HG02884 (cell line): ENCODE measurements around the gene GPR132.
A peak's percentile ranks its signal among the peaks of the same experiment; 100 is the strongest.
"Not testable (repeated sequence)": the region's sequence is repeated elsewhere in the genome, so short reads cannot be mapped to it uniquely, and the experiment has no call there.

Experiments used
- ATAC-seq: cut with Tn5 transposase; IDR thresholded peaks from one replicate; pipeline ENCODE4 v1.9.1; 2021; ENCODE audit warnings: mild to moderate bottlenecking, moderate library complexity; ENCODE audit not compliant: unreplicated experiment

The GPR132 gene

DNA sequence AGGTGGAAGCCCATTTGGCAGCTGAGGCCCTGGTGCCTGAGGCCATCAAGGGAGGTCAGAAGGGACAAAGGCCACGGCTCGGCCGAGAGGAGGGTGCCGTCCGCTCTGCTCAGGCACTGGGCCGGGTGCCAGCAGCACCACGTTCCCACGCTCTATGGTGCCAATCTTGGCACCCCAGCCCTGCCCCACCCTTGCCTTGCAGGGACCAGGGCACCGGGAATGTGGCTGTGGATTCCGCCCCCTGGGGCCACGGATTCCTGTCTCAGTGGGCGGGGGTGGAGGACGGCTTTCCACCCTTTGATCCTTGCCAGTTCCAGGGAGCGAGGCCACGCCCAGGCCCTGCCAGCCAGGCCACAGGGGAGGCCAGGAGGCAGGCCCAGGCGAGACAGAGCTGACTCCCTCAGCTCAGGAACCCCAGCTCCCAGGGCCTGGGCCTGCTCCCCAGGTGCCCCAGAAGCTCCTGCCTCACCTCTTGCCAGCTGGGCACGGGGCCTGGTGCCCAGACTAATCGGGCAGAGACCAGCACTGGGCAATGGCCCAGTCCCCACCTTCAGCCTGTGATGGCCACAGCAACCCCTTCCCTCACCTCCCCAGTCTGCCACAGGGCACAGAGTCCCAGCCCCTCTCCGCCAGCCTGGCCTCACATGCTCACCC is 26.4 kb upstream of the GPR132 start:
- ATAC-seq = no peak

DNA sequence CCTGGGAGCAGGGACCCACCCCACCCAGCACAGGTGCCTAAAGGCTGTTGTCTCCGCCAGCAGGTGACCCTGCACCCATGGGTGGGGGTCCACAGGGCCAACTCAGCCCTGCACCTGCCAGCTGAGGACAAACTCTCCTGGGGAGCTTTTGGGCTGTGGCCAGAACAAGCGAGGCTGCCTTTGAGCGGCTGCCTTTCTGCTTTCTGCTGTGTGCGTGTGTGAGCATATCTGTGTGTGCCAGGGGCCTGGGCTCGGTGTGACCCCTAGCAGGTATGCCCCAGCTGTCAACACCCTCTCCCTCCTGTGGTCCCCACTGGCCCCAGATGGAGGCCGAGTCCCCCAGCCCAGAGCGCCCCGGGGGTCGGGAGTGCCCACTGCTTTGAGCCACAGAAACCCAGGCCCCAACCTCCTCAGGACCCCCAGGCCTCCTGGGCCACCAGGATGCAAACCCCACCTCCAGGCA is 25.9 kb upstream of the GPR132 start:
- no peak for ATAC-seq

DNA sequence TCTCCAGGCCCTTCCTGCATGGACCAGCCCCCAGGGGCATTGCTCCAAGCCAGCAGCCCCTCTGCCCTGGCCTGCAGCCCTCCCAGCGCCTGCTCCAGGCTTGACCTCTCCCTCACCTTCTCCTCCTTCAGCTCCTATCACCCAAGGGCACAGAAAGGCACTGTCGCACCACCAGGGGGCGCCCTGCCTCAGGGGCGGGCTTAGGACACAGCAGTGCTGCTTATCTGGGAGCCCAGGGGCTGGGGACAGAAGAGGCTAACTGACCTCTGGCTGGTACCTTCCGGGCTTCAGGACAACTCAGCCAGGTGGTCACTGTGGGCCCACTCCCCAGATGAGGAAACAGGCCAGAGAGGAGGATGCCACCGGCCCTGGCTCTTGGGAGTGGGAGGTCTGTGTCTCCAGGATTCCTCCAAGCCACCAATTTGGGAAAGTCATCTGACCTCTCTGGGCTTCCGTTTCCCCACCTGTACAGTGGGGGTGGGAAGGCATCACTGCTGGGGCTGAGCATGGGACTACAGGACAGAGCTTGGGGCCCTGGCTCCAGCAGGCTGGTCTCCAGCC is 25.3 kb upstream of the GPR132 start:
- no peak for ATAC-seq

DNA sequence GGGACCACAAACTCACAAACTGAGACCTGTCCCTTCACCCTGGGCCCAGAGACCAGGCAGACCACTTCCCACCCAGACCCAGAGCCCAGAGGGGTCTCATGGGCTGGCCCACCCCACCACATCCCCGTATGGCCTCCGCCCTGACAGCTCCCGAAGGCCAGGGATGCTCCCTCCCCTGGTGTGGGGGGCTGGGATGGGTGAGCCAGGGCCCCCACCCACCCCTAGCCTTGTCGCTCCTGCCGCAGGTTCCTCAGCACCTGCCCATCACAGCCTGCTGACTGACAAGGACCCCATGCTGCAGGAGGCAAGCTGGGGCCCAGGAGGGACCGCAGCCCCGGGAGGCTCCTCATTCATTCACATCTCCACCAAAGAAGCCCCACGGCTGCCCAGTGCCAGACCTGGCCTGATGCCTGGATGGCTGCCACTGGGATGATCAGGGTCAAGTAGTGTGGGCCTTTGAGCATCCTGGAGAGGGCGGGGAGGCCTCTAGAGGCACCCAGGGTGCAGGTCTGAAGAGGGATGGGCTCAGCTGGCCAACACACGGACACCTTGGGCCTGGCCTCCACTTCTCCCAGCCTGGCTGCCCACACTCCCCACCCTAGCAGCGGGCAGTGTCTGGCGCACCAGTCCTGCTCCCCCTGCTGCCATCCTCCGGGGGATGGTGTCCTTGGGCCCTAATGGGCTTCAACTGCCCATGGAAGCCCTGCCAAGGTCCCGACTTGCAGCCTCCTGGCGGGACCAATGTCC is 24.7 kb upstream of the GPR132 start:
- no peak for ATAC-seq

DNA sequence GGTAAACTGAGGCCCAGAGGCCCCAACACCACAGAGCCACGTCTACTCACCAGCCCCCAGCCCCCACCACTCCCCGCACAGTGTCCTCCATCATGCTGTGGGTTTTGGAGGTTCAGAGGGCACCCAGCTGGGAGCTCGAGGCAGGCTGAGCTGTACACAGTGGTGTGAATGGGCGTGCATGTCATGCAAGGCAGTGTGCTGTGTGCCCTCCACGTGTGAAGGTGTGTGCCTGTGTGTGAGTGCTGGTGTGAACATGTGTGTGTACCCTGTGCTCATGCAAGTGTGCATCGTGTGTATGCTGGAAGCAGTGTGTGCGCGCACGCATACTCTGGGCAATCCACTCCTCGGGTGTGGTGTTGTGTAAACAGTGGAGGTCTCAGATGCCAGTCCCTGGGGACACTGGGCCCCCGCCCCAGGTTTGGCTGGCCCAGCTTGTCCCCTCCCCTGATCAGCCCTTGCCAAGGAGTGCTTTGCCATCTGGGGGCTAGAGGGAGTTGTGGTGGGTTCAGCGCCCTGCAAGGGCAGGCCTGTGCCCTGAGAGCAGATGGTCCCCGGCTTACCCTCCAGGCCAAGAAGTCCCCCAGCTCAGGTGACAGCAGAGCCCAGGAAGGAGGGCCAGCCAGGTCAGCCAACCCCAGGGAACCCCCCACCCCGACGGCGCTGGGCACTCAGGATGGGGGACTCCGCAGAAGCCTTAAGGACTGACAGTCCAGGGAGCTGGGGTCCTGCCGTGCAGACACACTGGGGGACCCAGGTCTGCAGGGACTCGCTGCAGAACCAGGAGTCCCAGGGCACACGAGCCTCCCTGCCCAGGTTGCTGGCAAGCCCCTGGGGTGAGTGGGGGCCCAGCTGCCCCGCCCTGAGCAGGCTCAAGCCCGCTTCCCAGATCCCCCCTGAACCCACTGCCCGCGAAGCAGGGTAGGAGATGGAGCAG is 23.8 kb upstream of the GPR132 start:
- ATAC-seq = no peak

DNA sequence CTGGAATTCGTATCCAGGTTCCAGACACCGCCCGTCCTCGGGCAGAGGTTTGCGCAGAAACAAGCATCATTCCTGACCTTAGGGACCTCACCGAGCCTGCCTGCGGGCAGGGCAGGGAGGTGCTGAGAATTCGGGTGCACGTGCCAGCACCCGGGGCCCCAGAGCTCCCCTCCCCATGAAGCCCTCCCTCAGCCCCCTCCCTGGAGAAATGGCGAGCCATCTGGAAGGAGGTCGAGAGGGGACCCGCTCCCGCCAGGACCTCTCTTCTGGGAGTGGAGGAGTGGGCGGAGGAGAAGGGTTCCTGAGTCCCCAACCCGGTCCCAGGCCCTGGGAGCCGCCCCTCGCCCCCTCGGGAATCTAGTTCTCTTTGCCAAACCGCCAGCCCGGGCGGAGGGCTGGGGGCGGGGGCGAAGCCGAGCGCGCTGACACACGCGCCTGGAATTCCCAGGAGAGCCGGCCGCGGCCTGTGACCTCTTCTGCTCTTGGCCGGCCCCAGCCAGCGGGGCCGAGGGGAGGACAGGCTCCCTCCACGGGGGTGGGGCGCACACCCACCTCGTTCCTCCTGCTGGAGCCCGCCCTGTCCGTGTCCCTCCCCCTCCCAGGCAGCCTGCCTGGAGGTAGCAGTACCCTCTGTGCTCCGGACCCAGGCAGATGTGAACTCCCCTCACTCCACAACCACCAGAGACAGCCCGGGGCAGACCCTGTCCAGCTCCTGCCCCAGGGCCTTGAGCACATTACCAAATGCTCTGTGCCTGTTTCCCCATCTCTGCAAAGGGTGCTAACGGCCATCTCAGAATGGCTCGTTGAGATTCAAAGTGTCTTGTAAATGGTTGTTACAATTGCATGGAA is 23.0 kb upstream of the GPR132 start:
- ATAC-seq = no peak

DNA sequence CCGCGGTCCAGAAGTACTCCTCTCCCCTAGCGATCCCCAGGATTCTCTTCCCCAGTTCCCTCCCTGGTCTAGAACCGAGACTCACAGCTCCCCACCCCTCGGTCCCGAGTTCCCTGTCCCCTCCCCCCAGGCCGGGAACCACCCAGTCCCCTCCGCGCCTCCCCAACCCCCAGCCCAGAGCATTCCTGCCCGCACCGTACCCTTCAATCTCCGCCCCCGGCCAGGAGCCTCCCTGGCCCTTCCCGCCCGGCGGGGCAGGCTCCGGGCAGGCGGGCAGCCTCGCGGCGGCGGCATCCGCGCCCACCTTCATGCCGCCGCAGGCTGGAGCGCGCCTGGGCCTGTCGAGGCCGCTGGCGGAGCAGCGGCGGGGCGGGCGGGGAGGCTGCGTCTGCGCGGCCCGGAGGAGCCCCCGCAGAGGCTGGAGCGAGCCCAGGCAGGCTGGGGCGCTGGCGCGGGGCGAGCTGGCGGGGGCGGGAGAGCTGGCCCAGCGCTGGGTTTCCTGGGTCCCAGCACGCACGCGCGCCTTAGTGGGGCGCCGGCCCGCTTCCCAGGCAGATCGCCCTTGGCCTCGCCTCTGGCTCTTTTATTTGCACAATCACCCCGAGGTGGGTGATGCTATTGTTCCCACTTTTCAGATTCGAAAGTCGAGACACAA is 22.2 kb upstream of the GPR132 start:
- peak; percentile 8 for ATAC-seq

DNA sequence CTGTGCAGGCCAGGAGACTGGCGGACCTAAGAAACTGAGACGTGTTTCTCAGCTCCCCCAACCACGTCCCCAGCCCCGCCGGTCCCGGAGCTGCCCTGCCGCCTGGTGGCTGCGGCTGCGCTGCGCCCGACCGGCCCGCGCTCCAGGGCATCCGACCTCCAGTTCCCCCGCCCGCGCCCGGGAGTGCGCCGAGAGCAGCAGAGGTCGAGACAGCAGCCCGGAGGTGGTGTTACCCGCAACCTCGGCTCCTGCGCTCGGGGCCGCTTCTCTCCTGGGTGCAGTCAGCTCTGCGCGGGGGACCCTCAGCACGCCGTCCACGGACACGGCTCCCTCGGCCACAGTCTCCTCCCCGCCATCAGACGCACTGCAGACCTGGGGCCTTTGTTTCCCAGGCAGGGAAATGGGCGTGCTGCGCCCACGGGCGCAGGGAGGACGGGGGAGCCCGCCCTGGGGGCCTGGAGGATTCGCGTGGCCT is 21.6 kb upstream of the GPR132 start:
- ATAC-seq = peak; percentile 61

DNA sequence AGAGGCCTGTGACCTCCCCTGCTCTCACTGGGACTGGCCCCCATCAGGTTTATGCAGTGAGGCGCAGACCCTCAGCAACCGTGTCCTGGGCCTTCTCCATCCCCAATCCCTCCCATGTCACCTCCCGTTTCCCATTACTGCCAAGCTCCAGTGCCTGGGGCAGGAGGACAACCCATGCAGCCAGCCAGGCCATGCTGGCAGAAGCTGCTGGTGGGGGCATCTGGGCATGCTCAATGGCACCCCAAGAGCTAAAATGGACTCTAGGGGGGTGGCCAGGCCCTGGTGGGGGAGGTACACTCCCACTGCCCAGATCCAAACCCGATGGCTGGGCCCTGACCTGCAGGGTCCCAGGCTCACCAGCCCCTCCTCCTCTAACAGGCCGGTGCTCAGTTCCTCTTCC is 20.5 kb upstream of the GPR132 start:
- ATAC-seq = no peak

DNA sequence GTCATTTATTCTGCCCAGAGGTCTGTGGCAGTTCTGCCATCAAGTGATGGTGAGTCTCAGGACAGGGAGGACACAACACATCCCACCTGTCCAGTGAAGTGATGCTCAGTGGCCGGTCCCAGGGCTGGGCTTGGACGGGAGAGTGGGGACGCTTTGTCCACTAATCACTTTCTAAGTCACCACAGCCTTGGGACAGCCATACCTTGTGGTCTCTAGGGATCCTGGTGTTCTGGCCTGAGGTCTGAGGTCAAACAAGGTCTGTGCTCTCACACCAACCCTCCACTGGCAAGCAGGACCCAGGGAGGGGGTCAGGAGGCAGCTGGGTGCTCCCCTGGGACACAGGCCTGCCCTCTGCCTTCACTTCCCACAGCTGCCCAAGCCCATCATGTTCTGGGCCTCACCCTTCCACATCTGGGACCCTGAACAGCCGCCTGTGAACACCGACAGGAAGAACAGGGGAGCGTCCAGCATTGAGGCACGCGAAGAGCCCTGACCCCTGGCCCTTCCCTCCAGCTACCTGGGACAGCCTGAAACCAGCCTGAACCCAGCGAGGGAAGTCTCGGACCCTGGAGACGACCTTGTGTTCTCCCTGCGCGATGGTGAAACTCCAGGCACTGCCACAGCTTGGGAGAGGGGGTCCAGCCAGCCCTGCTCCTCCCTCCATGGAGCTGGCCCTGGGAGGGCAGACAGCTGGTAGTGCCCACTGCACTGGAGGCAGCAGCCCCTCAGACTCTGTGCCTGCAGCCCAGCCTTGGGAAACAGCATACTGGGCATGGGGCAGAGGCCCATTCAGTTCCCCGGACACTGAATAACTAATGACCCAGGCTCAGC is 19.7 kb upstream of the GPR132 start:
- ATAC-seq = no peak

DNA sequence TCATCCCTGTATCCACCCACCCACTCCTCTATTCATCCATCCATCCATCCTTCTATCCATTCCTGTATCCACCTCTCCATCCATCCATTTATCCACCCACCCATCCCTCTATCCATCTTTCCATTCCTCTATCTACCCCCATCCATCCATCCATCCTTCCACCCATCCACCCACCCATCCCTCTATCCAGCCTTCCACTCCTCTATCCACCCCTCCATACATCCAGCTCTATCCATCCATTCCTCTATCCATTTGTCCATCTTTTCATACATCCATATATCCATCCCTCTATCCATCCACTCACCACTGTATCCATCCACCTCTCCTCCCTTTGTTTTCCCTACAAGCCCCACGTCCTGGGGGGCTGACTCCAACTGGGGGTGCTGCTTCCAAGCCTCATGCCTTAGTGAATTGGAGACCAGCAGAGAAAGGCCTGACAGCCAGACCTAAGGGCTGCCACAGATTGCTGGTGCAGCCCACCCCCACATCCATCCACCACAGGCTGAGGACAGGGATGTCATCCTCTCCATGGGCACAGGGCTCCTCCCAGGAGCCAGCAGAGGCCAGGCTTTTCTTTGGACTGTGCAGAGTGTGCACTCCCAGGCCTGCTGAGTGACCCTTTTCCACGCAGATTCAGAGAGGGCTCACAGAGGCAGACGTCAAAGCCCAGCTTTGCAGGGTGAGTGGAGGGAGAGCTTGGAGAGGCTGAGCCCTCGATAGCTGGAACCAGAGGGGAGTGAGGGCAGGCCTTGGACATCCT is 18.9 kb upstream of the GPR132 start:
- no peak for ATAC-seq

DNA sequence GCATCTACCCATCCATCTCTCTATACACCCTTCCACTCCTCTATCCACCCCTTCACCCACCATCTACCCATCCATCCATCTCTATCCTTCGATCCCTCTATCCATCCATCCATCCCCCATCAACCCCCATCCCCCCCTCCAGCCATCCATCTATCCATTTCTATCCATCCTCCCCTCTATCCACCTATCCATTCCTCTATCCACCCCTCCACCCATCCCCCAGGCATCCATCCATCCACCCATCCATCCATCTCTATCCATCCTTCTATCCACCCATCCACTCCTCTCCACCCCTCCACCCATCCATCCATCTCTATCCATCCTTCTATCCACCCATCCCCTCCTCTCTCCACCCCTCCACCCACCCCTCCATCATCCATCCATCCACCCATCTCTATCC is 17.5 kb upstream of the GPR132 start:
- ATAC-seq = no peak

DNA sequence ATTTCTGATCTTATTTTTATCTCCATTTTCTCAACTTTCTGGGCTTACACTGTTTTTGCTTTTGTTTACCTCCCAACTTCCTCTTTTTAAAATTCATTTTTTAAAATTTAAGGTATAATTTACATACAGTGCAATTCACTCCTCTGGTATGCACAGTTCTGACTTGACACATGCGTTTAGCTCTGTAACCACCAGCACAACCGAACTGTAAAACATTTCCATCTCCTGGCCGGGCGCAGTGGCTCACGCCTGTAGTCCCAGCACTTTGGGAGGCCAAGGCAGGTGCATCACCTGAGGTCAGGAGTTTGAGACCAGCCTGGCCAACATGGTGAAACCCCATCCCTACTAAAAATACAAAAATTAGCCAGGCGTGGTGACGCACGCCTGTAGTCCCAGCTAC is 16.2 kb upstream of the GPR132 start:
- not testable (repeated sequence) for ATAC-seq

DNA sequence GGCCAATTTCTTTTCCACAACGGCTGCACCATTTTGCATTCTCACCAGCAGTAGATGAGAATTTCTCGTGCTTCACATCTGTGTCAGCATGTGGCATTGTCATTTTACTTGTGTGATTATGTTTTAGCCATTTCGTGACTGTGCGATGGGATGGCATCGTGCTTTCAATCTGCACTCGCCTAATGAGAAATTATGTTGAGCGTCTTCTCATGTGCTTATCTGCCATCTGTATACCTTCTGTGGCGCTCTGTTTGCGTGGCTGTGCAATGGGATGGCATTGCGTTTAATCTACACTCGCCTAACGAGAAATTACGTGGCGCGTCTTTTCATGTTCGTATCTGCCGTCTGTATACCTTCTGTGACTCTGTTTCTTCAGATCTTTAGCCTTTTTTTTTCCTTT is 14.9 kb upstream of the GPR132 start:
- no peak for ATAC-seq

DNA sequence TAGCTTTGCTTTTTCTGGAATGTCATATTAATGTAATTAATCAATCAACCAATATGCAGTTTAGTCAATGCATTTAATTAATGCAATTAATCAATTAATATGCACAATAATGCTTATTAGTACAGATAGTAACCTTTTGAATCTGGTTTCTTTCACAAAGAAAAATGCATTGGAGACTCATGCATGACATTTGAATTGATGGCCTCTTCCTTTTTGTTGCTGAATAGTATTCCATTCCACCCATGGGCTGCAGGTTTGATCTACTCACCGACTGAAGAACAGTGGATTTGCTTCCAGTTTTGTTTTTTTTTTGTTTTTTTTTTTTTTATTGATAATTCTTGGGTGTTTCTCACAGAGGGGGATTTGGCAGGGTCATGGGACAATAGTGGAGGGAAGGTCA is 13.1 kb upstream of the GPR132 start:
- ATAC-seq = no peak

DNA sequence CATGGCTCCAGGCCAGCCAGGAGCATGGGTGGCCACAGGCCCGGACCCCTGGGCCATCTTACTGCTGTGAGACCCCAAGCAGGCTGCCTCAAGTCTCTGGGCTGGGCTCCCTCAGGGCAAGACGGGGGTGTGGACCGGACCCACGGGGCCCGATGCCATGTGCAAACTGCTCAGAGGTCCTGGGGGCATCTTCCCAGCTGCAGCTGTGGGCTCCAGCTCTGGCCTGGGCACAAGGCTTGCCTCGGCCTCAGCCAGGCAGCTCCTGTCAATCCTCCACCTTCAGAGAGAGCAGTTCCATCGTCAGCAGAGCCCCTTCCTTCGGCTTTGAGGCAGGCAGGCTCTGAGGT is 12.4 kb upstream of the GPR132 start:
- ATAC-seq = no peak

DNA sequence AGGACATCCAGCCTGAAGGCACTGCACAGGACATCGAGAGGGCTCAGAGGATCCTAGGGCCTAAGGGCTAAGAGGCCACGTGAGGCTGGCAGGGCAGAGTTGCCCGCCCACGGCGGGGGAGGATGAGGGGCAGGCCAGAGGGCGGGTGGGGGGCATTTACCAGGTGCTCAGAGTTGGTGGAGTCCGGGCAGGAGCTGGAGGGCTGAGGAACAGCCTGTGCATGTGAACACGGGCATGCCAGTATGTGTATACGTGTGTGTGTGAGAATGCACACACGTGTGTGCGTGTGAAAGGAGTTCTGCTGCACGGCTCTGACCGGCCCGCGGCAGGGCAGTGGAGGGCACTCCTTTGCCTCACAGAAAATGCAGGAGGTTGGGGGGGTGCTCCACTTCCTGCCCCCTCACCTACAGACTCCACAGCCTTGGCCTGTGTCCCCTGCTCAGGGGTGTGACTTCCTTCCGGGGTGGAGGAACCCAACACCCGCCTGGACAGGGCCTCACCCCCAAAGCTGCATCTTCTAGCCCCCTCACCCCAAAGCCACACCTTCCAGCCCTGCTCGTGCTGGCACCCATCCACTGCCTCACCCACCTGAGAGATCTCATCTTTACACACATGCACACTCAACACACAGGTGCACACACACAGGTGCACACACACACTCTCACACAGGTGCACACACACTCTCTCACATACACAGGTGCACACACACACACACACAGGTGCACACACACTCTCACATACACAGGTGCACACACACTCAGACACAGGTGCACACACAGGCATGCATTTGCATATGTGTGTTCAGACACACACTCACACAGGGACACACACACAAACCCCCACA is 11.8 kb upstream of the GPR132 start:
- no peak for ATAC-seq
